Gastroesophageal sphincter (tissue), 3 donors: ENCODE results near the gene CDC27.

ENCODE experiments used
- CTCF ChIP-seq, 4 experiments: fragments of 200-600 bp in 2 of 4; fragments of 450-650 bp in 2 of 4; sonication (generic) in 1 of 4; IDR thresholded peaks; one replicate each; pipeline ENCODE4 v1.5.1; 2017 to 2019; ENCODE audit warnings: antibody characterized with exemption in 4 of 4, mild to moderate bottlenecking in 2 of 4, moderate library complexity in 2 of 4
- EP300 ChIP-seq: sonication (generic); formaldehyde crosslinking; IDR thresholded peaks from one replicate; pipeline ENCODE4 v1.6.1; 2017; ENCODE audit warnings: antibody characterized with exemption, mild to moderate bottlenecking

GRCh38 chr17:47203984-47204721 lies 15.1 kb upstream of the CDC27 start:
- no peak for TF ChIP-seq CTCF (IDR thresholded peaks at IDR 0.05)
- no peak for TF ChIP-seq EP300
